Measurements from ENCODE around the gene CASR. TPM values are rescaled to one million over a fixed set of nuclear protein-coding genes. Genes with fewer than 3 reads are reported as not detected.

CASR gene
- total RNA-seq, 4 donors from 2014 or later: 0.37 to 1.4 TPM; not detected in 2

DNA sequence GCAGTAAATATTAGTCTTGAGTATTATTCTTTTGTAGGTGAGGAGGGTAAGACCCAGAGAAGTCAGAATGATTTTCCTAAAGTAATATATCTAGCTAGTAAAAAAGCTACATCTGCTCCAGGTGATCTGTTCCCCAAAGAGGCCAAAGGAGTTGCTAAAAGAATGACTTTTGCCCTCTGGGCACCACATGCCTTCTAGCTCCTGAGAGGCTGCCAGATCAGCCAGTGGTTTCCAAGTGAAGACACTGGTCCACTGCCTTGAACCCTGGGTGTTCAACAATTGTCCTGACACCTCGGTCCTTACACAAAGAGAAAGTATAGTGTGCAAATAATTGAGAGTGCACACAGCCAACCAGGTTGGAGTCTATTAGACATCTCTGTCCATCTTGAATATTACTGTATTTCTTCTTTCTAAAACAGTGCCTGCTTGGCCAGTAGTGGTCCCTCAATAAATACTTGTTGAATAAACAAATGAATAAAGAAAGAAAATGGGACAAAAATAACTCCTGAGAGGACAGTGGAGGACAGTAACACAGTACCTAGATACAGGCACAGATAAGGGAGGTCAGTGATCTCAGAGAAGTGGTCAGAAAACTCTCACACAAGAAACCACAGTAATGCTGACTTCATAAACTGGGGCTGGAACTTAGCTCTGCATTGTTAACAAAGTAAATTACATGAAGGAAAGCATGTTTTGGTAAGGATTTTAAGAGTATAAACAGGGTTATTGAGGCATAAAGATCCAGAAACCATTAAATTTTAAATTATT lies 85.0 kb downstream of the CASR start:
- in situ Hi-C loops (cut with MboI; ENCODE audit: low pct_ligation_motif_present in 1 of 4, low pct_unique_long_range_greater_than_20kb in 1 of 4, low sequenced_read_pairs in 3 of 4): loop anchor here in 3 of 4 donors (10.0 to 25.0 kb wide), 5 partner anchors 156 to 731 kb away; partner anchors contain the start of genes POLQ (in 3 of the 3) and SLC15A2 (in 1 of the 3)
- DNase-seq: no peak

DNA sequence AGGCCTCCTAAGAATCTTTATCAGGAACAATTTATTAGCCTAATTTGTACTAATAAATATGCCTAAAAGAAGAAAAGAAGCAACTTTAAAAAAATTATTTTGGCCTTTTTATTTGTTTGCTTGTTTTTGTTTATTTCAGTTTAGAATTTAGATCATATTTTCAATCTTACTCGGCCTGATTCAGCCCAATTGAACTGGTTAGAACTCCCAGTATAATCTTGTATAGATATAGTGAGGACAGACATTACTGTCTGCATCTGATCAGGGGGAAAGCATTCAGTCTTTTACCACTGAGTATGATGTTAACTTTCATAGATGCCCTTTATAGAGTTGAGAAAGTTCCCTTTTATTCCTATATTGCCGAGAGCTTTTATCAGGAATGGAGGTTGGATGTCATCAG lies 85.6 kb downstream of the CASR start:
- in situ Hi-C loops (cut with MboI; ENCODE audit: low pct_ligation_motif_present in 1 of 4, low pct_unique_long_range_greater_than_20kb in 1 of 4, low sequenced_read_pairs in 3 of 4) (loop anchor here in 3 of 4 donors (10.0 to 25.0 kb wide), 5 partner anchors 157 to 732 kb away; partner anchors contain the start of genes POLQ (in 3 of the 3) and SLC15A2 (in 1 of the 3)), intact Hi-C loops (cut with DNase I; ENCODE audit: low total_unique reads) (no loop called here)
- Histone ChIP-seq H3K27ac (no peak overlapping the region), H3K9me3 (no peaks in the 10 kb centered on the region), H3K36me3 (no peaks in the 10 kb centered on the region), H3K27me3 (no peaks in the 10 kb centered on the region), H3K4me3 (no peak overlapping the region), H3K4me1 (no peaks in the 10 kb centered on the region)
- 74 to 82% methylated on average over 2 of the region's 2 CpGs for WGBS, 2 donors (ENCODE audit: low coverage in 1 of 2)
- TF ChIP-seq EP300 (IDR thresholded peaks at IDR 0.05; ENCODE audit: low read depth) (no peak), POLR2A (IDR thresholded peaks at IDR 0.05) (no peak), POLR2AphosphoS5 (IDR thresholded peaks at IDR 0.05) (no peak)
- TF ChIP-seq, protein P1, sequence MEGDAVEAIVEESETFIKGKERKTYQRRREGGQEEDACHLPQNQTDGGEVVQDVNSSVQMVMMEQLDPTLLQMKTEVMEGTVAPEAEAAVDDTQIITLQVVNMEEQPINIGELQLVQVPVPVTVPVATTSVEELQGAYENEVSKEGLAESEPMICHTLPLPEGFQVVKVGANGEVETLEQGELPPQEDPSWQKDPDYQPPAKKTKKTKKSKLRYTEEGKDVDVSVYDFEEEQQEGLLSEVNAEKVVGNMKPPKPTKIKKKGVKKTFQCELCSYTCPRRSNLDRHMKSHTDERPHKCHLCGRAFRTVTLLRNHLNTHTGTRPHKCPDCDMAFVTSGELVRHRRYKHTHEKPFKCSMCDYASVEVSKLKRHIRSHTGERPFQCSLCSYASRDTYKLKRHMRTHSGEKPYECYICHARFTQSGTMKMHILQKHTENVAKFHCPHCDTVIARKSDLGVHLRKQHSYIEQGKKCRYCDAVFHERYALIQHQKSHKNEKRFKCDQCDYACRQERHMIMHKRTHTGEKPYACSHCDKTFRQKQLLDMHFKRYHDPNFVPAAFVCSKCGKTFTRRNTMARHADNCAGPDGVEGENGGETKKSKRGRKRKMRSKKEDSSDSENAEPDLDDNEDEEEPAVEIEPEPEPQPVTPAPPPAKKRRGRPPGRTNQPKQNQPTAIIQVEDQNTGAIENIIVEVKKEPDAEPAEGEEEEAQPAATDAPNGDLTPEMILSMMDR (IDR thresholded peaks at IDR 0.05): no peak
- DNase-seq: no peak

More for the DNA sequence above, 85.0 kb downstream of the CASR start:
- Histone ChIP-seq H3K27me3 (no peaks in the 10 kb centered on the region), H3K9me3 (no peaks in the 10 kb centered on the region), H3K4me1 (no peaks in the 10 kb centered on the region), H3K36me3 (no peaks in the 10 kb centered on the region), H3K27ac (no peak overlapping the region), H3K4me3 (no peak overlapping the region)
- no peak for TF ChIP-seq POLR2AphosphoS5 (IDR thresholded peaks at IDR 0.05)
- TF ChIP-seq, protein P1 (IDR thresholded peaks at IDR 0.05): no peak
- TF ChIP-seq EP300 (IDR thresholded peaks at IDR 0.05; ENCODE audit: low read depth): no peak
- TF ChIP-seq POLR2A (IDR thresholded peaks at IDR 0.05): no peak
- WGBS, 2 donors (ENCODE audit: low coverage in 1 of 2): 50 to 67% methylated on average over 1 of the region's 1 CpG
- intact Hi-C loops (cut with DNase I; ENCODE audit: low total_unique reads): no loop called here

DNA sequence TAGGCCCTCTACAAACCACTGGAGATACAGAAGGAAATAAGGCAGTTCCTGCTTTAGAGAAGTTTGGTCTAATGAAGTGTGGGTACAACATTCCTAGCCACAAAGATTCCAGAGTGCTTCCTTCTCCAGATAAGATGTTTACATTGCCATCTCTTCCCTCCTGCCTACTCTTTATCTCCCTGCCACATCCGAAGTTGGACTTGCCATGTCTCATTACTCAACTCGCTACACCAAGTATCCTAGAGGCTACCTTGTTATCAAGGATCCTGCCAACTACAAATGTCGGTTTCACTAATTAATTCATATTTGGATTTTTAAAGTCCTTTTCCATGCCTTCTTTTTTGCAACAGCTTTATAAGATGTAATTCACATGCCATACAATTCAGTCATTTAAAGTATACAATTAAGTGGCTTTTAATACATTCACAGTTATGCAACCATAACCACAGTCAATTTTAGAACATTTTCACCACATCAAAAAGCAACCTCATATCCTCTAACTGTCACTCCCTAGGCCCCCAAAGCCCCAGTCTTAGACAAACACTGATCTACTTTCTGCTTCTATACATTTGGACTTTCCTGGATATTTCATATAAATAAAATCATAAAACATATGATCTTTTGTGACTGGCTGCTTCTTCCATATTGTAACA lies 87.9 kb downstream of the CASR start:
- DNase-seq: no peak
- no peaks in the 10 kb centered on the region for H3K36me3 ChIP-seq
- intact Hi-C loops (cut with DNase I; ENCODE audit: low total_unique reads): no loop called here

DNA sequence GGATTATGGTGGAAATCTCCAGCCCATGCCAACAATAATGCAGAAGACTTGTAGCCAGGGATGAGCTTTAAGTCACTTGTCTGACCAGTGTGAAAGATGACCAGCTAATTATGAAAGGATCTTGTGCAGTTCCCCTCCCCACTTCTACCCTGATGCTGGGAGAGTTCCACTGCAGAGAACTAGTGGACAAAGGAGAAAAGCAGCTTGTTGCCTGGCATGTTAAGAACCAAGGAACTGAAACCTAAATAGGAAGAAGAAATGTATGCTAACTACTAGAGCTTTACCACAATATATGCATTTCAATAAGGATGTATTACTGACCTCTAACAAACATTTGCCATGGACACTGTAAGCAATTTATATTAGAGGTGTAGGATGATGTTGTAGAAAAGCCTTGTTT lies 89.4 kb downstream of the CASR start:
- DNase-seq: no peak
- H3K27me3 ChIP-seq: no peaks in the 10 kb centered on the region
- TF ChIP-seq EP300 (IDR thresholded peaks at IDR 0.05; ENCODE audit: low read depth): no peak
- TF ChIP-seq POLR2AphosphoS5 (IDR thresholded peaks at IDR 0.05): no peak
- no peak for TF ChIP-seq POLR2A (IDR thresholded peaks at IDR 0.05)
- TF ChIP-seq, protein P1 (IDR thresholded peaks at IDR 0.05): no peak
- no peak overlapping the region for H3K27ac ChIP-seq
- no peaks in the 10 kb centered on the region for H3K36me3 ChIP-seq
- no peaks in the 10 kb centered on the region for H3K4me1 ChIP-seq
- H3K9me3 ChIP-seq: no peaks in the 10 kb centered on the region
- intact Hi-C loops (cut with DNase I; ENCODE audit: low total_unique reads): no loop called here
- no peak overlapping the region for H3K4me3 ChIP-seq
- in situ Hi-C loops (cut with MboI; ENCODE audit: low pct_ligation_motif_present in 1 of 4, low pct_unique_long_range_greater_than_20kb in 1 of 4, low sequenced_read_pairs in 3 of 4): loop anchor here in 3 of 4 donors (25.0 kb wide), 4 partner anchors 161 to 736 kb away; partner anchors contain the start of genes POLQ (in 3 of the 3) and SLC15A2 (in 1 of the 3)

More for the DNA sequence above, 87.9 kb downstream of the CASR start:
- TF ChIP-seq, protein P1 (IDR thresholded peaks at IDR 0.05): no peak
- no peak for TF ChIP-seq EP300 (IDR thresholded peaks at IDR 0.05; ENCODE audit: low read depth)
- Histone ChIP-seq H3K4me1 (no peaks in the 10 kb centered on the region), H3K27me3 (no peaks in the 10 kb centered on the region), H3K4me3 (no peak overlapping the region), H3K9me3 (no peaks in the 10 kb centered on the region), H3K27ac (no peak overlapping the region)
- 59% methylated on average over 3 of the region's 3 CpGs; no CpG with 5 or more reads in 1 of the 2 donors for WGBS, 2 donors (ENCODE audit: low coverage in 1 of 2)
- in situ Hi-C loops (cut with MboI; ENCODE audit: low pct_ligation_motif_present in 1 of 4, low pct_unique_long_range_greater_than_20kb in 1 of 4, low sequenced_read_pairs in 3 of 4): loop anchor here in 3 of 4 donors (25.0 kb wide), 4 partner anchors 159 to 734 kb away; partner anchors contain the start of genes POLQ (in 3 of the 3) and SLC15A2 (in 1 of the 3)

Data from transverse colon (tissue), 4 donors.